Measurements from ENCODE around the gene GPR152.

Gene GPR152

DNA sequence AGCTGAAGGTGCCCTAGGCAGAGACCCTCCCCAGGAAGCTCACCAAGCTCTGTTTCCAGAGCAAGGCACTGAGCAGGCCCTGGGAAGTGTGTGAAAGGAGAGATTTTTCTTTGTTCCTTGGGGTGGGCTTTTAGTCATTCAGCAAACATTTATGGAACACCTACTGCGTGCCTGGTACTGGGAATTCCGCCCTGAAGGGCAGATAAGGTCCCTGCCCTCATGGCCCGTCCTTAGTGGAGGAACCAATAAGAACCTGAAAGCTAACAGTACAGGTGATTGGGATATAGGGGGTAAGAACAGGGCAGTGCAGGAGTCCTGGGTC, 12.6 kb upstream of the GPR152 start:
- H3K79me2 ChIP-seq (ENCODE audit: insufficient read depth, low read depth): no peaks in the 10 kb centered on the region
- H2AFZ ChIP-seq (ENCODE audit: low read depth): peak overlapping the region; percentile 71; the same call in 1 of the 2 replicates
- H3K36me3 ChIP-seq (ENCODE audit: insufficient read depth): no peaks in the 10 kb centered on the region
- H3K4me1 ChIP-seq (ENCODE audit: low read depth, poor library complexity, severe bottlenecking): peaks cover 22% of the 10 kb centered on the region
- H3K9ac ChIP-seq: peak overlapping the region; percentile 74; the same call in 1 of the 2 replicates
- TF ChIP-seq, protein P1, sequence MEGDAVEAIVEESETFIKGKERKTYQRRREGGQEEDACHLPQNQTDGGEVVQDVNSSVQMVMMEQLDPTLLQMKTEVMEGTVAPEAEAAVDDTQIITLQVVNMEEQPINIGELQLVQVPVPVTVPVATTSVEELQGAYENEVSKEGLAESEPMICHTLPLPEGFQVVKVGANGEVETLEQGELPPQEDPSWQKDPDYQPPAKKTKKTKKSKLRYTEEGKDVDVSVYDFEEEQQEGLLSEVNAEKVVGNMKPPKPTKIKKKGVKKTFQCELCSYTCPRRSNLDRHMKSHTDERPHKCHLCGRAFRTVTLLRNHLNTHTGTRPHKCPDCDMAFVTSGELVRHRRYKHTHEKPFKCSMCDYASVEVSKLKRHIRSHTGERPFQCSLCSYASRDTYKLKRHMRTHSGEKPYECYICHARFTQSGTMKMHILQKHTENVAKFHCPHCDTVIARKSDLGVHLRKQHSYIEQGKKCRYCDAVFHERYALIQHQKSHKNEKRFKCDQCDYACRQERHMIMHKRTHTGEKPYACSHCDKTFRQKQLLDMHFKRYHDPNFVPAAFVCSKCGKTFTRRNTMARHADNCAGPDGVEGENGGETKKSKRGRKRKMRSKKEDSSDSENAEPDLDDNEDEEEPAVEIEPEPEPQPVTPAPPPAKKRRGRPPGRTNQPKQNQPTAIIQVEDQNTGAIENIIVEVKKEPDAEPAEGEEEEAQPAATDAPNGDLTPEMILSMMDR (conservative IDR thresholded peaks at IDR 0.05; ENCODE audit: low read depth, low read length): no peak
- peak overlapping the region; percentile 71 for H3K4me2 ChIP-seq
- H3K4me3 ChIP-seq (IDR thresholded peaks at IDR 0.05; ENCODE audit: insufficient read depth, low read depth, low read length): no peak overlapping the region
- no peaks in the 10 kb centered on the region; the same call in 1 of the 2 replicates for H3K27me3 ChIP-seq (ENCODE audit: insufficient read depth, low read depth)
- peak overlapping the region; percentile 50 for H3K27ac ChIP-seq
- no peaks in the 10 kb centered on the region for H4K20me1 ChIP-seq (ENCODE audit: insufficient read depth)

DNA sequence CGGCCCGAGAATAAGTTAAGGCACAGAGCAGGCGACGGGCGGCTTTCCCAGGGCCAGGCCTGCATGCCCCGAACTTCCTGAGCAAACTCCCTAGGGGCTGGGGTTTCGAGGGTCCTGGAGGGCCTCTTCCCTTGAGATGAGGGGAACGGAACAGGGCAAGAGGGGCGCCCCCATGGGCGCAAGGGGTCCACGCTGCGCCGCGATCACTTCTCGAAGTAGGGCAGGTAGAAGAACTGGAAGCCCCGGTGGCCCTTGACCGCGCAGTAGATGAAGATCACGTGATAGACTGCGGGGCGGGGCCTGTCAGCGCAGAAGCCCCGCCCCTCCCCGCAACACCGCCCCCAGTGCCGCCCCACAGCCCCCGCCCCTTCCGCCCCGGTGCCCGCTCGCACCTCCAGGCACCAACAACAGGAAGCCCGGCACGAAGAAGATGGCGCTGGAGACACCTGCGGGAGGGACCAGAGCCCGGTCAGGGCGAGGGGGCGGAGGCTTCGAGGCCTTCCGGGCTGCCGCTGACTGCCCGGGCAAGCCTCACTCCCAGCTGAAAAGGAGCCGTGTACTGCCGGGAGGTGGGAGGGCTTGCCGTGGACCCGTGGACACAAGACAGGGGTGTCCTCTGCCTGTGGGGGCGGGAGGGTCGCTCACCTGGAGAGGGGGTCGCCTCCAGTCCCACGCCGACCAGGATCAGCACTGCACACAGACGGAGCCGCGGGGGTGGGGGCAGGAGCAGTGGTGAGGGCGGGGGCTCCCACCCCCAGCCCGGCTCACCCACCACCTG, 12.1 kb upstream of the GPR152 start:
- Histone ChIP-seq H3K4me1 (ENCODE audit: low read depth, poor library complexity, severe bottlenecking) (peaks cover 17% of the 10 kb centered on the region), H2AFZ (ENCODE audit: low read depth) (peak overlapping the region; percentile 71), H4K20me1 (ENCODE audit: insufficient read depth) (no peaks in the 10 kb centered on the region), H3K4me3 (IDR thresholded peaks at IDR 0.05; ENCODE audit: insufficient read depth, low read depth, low read length) (no peak overlapping the region), H3K79me2 (ENCODE audit: insufficient read depth, low read depth) (no peaks in the 10 kb centered on the region), H3K4me2 (peak overlapping the region; percentile 71), H3K27me3 (ENCODE audit: insufficient read depth, low read depth) (no peaks in the 10 kb centered on the region; the same call in 1 of the 2 replicates), H3K27ac (peak overlapping the region; percentile 50), H3K36me3 (ENCODE audit: insufficient read depth) (no peaks in the 10 kb centered on the region), H3K9ac (peak overlapping the region; percentile 74; the same call in 1 of the 2 replicates)
- TF ChIP-seq, protein P1 (conservative IDR thresholded peaks at IDR 0.05; ENCODE audit: low read depth, low read length): no peak

DNA sequence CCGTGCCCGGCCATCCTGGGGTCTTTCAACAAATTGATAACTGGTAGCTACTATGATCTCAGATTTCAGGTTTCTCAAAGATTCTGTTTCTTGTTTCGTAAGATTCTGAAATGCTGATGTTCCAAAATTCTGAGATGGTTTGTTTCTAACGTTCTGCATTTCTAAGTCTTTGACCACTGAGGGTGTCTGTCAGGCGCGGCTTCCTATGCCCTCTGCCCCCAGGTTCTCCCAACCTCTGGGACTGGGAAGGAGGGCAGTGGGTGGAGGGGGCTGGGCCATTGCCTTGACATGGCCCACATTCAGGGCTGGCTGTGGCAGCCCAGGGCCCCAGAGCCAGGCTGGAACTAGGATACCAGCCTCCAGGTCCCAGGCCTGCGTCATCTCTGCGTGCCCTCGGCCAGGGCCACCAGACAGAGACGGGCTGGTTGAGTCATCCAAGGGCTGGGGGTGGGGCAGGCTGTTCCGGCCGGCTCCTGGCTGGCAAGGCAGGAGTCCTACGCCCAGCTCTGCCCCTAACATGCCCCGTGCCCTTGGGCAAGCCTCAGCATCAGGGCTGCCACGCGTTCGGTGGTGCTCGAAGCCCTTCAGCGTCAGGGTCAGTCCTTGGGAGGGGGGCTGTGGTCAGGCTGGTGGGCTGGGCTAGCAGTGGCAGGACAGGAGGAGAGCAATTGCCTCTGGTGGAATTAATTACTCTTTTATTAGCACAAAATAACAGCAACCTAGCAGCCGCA, 11.3 kb upstream of the GPR152 start:
- no peaks in the 10 kb centered on the region for H3K79me2 ChIP-seq (ENCODE audit: insufficient read depth, low read depth)
- TF ChIP-seq, protein P1 (conservative IDR thresholded peaks at IDR 0.05; ENCODE audit: low read depth, low read length): no peak
- no peak overlapping the region; the same call in 1 of the 2 replicates for H3K9ac ChIP-seq
- no peaks in the 10 kb centered on the region for H4K20me1 ChIP-seq (ENCODE audit: insufficient read depth)
- H3K36me3 ChIP-seq (ENCODE audit: insufficient read depth): no peaks in the 10 kb centered on the region
- H3K27ac ChIP-seq: no peak overlapping the region
- no peaks in the 10 kb centered on the region; the same call in 1 of the 2 replicates for H3K27me3 ChIP-seq (ENCODE audit: insufficient read depth, low read depth)
- peaks cover 15% of the 10 kb centered on the region for H3K4me1 ChIP-seq (ENCODE audit: low read depth, poor library complexity, severe bottlenecking)
- H2AFZ ChIP-seq (ENCODE audit: low read depth): peak overlapping the region; percentile 71
- H3K4me2 ChIP-seq: peak overlapping the region; percentile 38; the same call in 1 of the 2 replicates
- no peak overlapping the region for H3K4me3 ChIP-seq (IDR thresholded peaks at IDR 0.05; ENCODE audit: insufficient read depth, low read depth, low read length)

DNA sequence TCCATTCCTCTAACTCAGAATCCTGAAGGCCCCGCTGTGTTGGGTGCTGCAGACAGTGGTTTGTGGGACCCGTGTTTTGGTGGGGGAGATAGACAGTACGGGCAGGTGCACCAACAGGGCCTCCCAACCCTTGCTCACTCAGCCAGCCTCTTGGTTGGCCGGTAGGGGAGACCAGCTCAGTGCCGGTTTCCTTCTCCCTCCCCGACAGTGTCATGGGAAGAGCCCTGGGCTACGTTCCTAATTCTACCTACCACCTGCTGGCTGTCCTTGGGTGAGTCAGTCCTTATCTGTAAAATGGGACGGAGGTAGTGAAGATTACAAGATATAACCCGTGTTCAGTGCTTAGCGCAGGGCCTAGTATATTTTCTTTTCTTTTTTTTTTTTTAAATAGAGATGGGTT, 10.7 kb upstream of the GPR152 start:
- Histone ChIP-seq H3K9ac (no peak overlapping the region), H2AFZ (ENCODE audit: low read depth) (no peak overlapping the region), H3K4me2 (no peak overlapping the region), H3K27ac (no peak overlapping the region), H3K4me1 (ENCODE audit: low read depth, poor library complexity, severe bottlenecking) (peaks cover 15% of the 10 kb centered on the region), H3K79me2 (ENCODE audit: insufficient read depth, low read depth) (no peaks in the 10 kb centered on the region), H3K27me3 (ENCODE audit: insufficient read depth, low read depth) (no peaks in the 10 kb centered on the region; the same call in 1 of the 2 replicates), H3K4me3 (IDR thresholded peaks at IDR 0.05; ENCODE audit: insufficient read depth, low read depth, low read length) (no peak overlapping the region), H3K36me3 (ENCODE audit: insufficient read depth) (no peaks in the 10 kb centered on the region), H4K20me1 (ENCODE audit: insufficient read depth) (no peaks in the 10 kb centered on the region)
- TF ChIP-seq, protein P1 (conservative IDR thresholded peaks at IDR 0.05; ENCODE audit: low read depth, low read length): no peak

Data from KMS-11 (cell line).